MM.1S (cell line): ENCODE measurements around the gene ZNF275.

Source experiments
- DNase-seq: peaks from one replicate; pipeline ENCODE4 v3.0.0-alpha.2; 2015
- H2AFZ ChIP-seq: fragments of 300-600 bp; sonication (generic); 2 replicates; pipeline ENCODE4 v1.6.0; 2016; ENCODE audit warnings: antibody characterized with exemption, low read length
- H3F3A ChIP-seq: fragments of 300-600 bp; sonication (generic); 2 replicates; pipeline ENCODE4 v1.6.1; 2016; ENCODE audit warnings: mild to moderate bottlenecking, antibody characterized with exemption, low read length, moderate library complexity, mixed read lengths; ENCODE audit not compliant: insufficient read depth
- H3K27ac ChIP-seq: fragments of 300-600 bp; sonication (generic); 2 replicates; pipeline ENCODE4 v1.5.1; 2016; ENCODE audit warnings: mild to moderate bottlenecking, low read length
- H3K27me3 ChIP-seq: fragments of 300-600 bp; sonication (generic); replicated peaks from 2 replicates; pipeline ENCODE4 v1.6.0; 2016; ENCODE audit warnings: low read length; ENCODE audit not compliant: insufficient read depth
- H3K36me3 ChIP-seq: fragments of 300-600 bp; sonication (generic); replicated peaks from 2 replicates; pipeline ENCODE4 v1.6.1; 2016; ENCODE audit warnings: mild to moderate bottlenecking, low read length, mixed read lengths; ENCODE audit not compliant: insufficient read depth
- H3K4me1 ChIP-seq: fragments of 300-600 bp; sonication (generic); 2 replicates; pipeline ENCODE4 v1.6.1; 2016; ENCODE audit warnings: low read length, mixed read lengths
- H3K4me2 ChIP-seq: fragments of 300-600 bp; sonication (generic); 2 replicates; pipeline ENCODE4 v1.6.0; 2016; ENCODE audit warnings: low read depth, low read length
- H3K4me3 ChIP-seq: fragments of 300-600 bp; sonication (generic); 2 replicates; pipeline ENCODE4 v1.5.1; 2016; ENCODE audit warnings: low read length, mixed read lengths
- H3K79me2 ChIP-seq: fragments of 300-600 bp; sonication (generic); 2 replicates; pipeline ENCODE4 v1.6.1; 2016; ENCODE audit warnings: mixed run types, low read length, mixed read lengths
- H3K9ac ChIP-seq: fragments of 300-600 bp; sonication (generic); 2 replicates; pipeline ENCODE4 v1.6.1; 2016; ENCODE audit warnings: low read length, mixed read lengths
- H3K9me2 ChIP-seq: fragments of 300-600 bp; sonication (generic); replicated peaks from 2 replicates; pipeline ENCODE4 v1.6.1; 2016; ENCODE audit warnings: mild to moderate bottlenecking, low read length, mixed read lengths; ENCODE audit not compliant: insufficient read depth
- H3K9me3 ChIP-seq: fragments of 300-600 bp; sonication (generic); replicated peaks from 2 replicates; pipeline ENCODE4 v1.6.1; 2016; ENCODE audit warnings: mild to moderate bottlenecking, low read length, mixed read lengths; ENCODE audit not compliant: insufficient read depth
- H4K20me1 ChIP-seq: fragments of 300-600 bp; sonication (generic); 2 replicates; pipeline ENCODE4 v1.6.1; 2016; ENCODE audit warnings: mild to moderate bottlenecking, low read length, moderate library complexity, mixed read lengths; ENCODE audit not compliant: insufficient read depth
- EZH2 ChIP-seq: fragments of 300-600 bp; sonication (generic); optimal IDR thresholded peaks from 2 replicates; pipeline ENCODE3; 2017; ENCODE audit warnings: low read depth, mild to moderate bottlenecking, antibody characterized with exemption, low read length, mixed read lengths
- EZH2phosphoT487 ChIP-seq: fragments of 300-600 bp; sonication (generic); IDR thresholded peaks from 2 replicates; pipeline ENCODE4 v1.6.1; 2018; ENCODE audit warnings: antibody characterized with exemption, low read length
- TF ChIP-seq, protein P1 (sequence below): fragments of 300-600 bp; sonication (generic); IDR thresholded peaks from 2 replicates; pipeline ENCODE4 v1.5.1; 2016; ENCODE audit warnings: antibody characterized with exemption, low read length, mixed read lengths

ZNF275 gene

DNA sequence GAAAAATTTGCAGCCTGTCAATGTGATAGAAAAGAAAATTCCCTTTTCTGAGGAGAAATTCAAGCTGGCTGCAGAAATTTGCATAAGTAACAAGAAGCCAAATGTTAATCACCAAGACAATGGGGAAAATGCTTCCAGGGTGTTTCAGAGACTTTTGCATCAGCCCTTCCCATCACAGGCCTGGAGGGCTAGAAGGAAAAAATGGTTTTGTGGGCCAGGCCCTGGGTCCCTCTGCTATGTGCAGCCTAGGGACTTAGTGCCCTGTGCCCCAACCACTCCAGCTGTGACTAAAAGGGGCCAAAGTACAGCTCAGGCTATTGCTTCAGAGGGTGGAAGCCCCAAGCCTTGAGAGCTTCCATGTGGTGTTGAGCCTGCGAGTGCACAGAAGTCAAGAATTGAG lies 23.9 kb downstream of the ZNF275 start:
- Histone ChIP-seq H3K79me2 (no peaks in the 10 kb centered on the region), H3K9me2 (no peaks in the 10 kb centered on the region), H3K9ac (no peak overlapping the region), H2AFZ (no peak overlapping the region), H3K4me2 (no peak overlapping the region), H3F3A (no peaks in the 10 kb centered on the region), H3K27ac (no peak overlapping the region), H3K36me3 (no peaks in the 10 kb centered on the region), H3K4me1 (no peaks in the 10 kb centered on the region), H3K9me3 (no peaks in the 10 kb centered on the region), H3K27me3 (no peaks in the 10 kb centered on the region), H4K20me1 (no peaks in the 10 kb centered on the region), H3K4me3 (no peak overlapping the region)
- DNase-seq: no peak
- no peak for TF ChIP-seq EZH2phosphoT487
- TF ChIP-seq, protein P1, sequence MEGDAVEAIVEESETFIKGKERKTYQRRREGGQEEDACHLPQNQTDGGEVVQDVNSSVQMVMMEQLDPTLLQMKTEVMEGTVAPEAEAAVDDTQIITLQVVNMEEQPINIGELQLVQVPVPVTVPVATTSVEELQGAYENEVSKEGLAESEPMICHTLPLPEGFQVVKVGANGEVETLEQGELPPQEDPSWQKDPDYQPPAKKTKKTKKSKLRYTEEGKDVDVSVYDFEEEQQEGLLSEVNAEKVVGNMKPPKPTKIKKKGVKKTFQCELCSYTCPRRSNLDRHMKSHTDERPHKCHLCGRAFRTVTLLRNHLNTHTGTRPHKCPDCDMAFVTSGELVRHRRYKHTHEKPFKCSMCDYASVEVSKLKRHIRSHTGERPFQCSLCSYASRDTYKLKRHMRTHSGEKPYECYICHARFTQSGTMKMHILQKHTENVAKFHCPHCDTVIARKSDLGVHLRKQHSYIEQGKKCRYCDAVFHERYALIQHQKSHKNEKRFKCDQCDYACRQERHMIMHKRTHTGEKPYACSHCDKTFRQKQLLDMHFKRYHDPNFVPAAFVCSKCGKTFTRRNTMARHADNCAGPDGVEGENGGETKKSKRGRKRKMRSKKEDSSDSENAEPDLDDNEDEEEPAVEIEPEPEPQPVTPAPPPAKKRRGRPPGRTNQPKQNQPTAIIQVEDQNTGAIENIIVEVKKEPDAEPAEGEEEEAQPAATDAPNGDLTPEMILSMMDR: no peak
- no peak for TF ChIP-seq EZH2

DNA sequence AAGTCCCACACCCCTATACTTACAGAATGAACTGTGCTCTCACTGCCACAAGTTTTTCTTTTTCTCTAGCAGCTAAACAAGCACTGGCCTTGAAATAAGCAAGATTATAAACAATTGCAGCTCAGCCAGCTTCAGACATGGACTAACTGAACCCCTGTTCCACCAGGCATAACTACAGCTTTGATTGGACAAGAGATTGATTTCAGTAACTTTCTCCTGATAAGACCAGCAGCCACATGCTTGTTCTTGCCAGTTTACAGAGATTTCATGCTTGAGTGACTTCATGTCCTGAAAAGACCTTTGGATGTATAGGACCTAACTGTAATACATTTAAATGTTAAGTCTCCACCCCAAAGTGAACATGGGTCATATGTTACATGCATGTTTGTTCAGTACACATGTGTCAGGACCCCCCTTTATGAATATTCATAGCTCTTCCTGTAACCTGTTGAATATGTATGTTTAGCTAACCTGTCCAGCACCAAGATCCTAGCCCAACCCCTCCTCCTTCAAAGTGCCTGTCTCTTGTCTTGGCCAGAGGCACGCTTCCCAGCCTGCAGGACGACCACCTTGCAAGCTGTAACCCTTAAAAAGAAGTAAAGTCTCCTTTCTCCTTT lies 27.9 kb downstream of the ZNF275 start:
- no peak overlapping the region for H3K9ac ChIP-seq
- no peak overlapping the region for H3K4me3 ChIP-seq
- TF ChIP-seq, protein P1: no peak
- H3K4me2 ChIP-seq: no peak overlapping the region
- no peak overlapping the region for H3K27ac ChIP-seq
- no peak overlapping the region for H2AFZ ChIP-seq
- H3F3A ChIP-seq: no peaks in the 10 kb centered on the region
- DNase-seq: no peak
- H3K9me2 ChIP-seq: no peaks in the 10 kb centered on the region
- H3K79me2 ChIP-seq: no peaks in the 10 kb centered on the region
- H3K4me1 ChIP-seq: 0 out of 2 replicates have a peak, but pooled peaks cover 4% of the 10 kb centered on the region
- no peaks in the 10 kb centered on the region for H3K9me3 ChIP-seq
- no peaks in the 10 kb centered on the region for H3K27me3 ChIP-seq
- no peaks in the 10 kb centered on the region for H4K20me1 ChIP-seq
- H3K36me3 ChIP-seq: no peaks in the 10 kb centered on the region

GRCh38 chrX:153365670-153366069 lies 31.7 kb downstream of the ZNF275 start:
- no peaks in the 10 kb centered on the region for H3K9me2 ChIP-seq
- no peaks in the 10 kb centered on the region for H3F3A ChIP-seq
- no peaks in the 10 kb centered on the region for H4K20me1 ChIP-seq
- H3K4me3 ChIP-seq: no peak overlapping the region
- no peaks in the 10 kb centered on the region for H3K9me3 ChIP-seq
- no peak for DNase-seq
- H3K79me2 ChIP-seq: no peaks in the 10 kb centered on the region
- no peak for TF ChIP-seq EZH2phosphoT487
- no peak for TF ChIP-seq EZH2
- TF ChIP-seq, protein P1: no peak
- H3K36me3 ChIP-seq: no peaks in the 10 kb centered on the region
- H3K4me2 ChIP-seq: no peak overlapping the region
- no peak overlapping the region for H3K9ac ChIP-seq
- no peaks in the 10 kb centered on the region for H3K27me3 ChIP-seq
- 0 out of 2 replicates have a peak, but pooled peaks cover 4% of the 10 kb centered on the region for H3K4me1 ChIP-seq
- no peak overlapping the region for H2AFZ ChIP-seq
- H3K27ac ChIP-seq: no peak overlapping the region
